Upper lobe of right lung (tissue), 1 donor: ENCODE results near the gene ANKRA2. TPM values are rescaled to one million over a fixed set of nuclear protein-coding genes. Genes with fewer than 3 reads are reported as not detected.

Experiments used
- ATAC-seq: fragments of 200-7000 bp; cut with Tn5 transposase; one replicate; pipeline ENCODE4 v1.9.1; 2020; ENCODE audit warnings: mild to moderate bottlenecking, moderate library complexity
- DNase-seq: peaks from one replicate; pipeline ENCODE4 v3.0.0-alpha.2; 2020
- H3K27ac ChIP-seq: fragments of 200-600 bp; one replicate; pipeline ENCODE4 v1.8.0; 2022
- H3K27me3 ChIP-seq: fragments of 200-600 bp; one replicate; pipeline ENCODE4 v1.8.0; 2022; ENCODE audit warnings: mild to moderate bottlenecking
- H3K36me3 ChIP-seq: fragments of 200-600 bp; one replicate; pipeline ENCODE4 v1.8.0; 2022
- H3K4me1 ChIP-seq: fragments of 200-600 bp; one replicate; pipeline ENCODE4 v1.8.0; 2022
- H3K4me3 ChIP-seq: fragments of 200-600 bp; one replicate; pipeline ENCODE4 v1.8.0; 2022; ENCODE audit warnings: mild to moderate bottlenecking
- H3K9me3 ChIP-seq: fragments of 200-600 bp; one replicate; pipeline ENCODE4 v1.8.0; 2022
- intact Hi-C: fragments of 100-400 bp; cut with DNase I; formaldehyde crosslinking; loops from one replicate; pipeline ENCODE4 v1.11.0; 2022
- total RNA-seq: library from RNA; stranded (reverse); fragmentation: NEBNext Ultra II Directional; extraction: Animal tissue kit (Norgen Biotek cat#: 25700); gene quantifications from one replicate; pipeline ENCODE4 v1.2.1, GENCODE V29; 2021
- TF ChIP-seq, protein P1 (sequence below): fragments of 200-600 bp; IDR thresholded peaks from one replicate; pipeline ENCODE4 v1.8.0; 2022; ENCODE audit warnings: antibody characterized with exemption
- donor health status: DM: no; HTN: yes; CAD: no; lungs with severe emphysema.

Gene ANKRA2
- total RNA-seq, 1 donor from 2014 or later: 24.0 TPM

DNA sequence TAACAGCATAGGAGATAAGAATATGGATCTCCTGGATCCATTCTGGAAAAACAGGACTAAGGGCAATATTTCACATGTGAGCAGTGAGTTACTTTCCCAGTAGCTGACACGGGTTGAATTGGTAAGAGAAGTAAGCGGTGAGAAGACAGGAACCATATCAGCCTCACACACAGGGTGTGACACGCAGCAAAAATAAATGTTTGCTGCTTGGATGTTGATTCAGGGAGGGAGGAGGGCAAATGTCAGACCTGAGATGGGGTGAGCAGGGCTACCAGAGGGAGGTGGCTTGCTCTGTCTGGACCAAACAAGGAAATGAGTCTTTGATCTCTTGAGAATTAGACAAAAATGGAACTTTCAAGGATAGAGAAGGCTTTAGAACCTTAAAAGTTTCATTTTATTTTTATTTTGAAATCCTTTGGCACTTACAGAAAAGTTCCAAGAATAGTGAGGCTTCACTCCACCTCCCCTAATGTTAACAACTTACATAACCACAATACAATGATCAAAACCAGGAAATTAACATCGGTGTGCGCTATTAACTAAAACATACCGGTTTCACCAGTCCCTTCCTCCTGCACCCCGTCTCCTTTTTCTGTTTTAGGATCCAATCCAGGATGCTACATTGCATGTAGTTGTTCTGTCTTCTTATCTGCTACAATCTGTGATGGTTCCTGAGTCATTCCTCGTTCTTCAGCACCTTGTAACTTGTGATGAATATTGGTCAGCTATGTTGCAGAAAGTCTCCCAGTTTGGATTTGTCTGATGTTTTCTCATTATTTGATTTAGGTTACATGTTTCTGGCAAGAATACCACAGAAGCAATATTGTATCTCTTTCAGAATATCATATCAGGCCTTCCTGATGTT is 40.0 kb upstream of the ANKRA2 start:
- TF ChIP-seq, protein P1, sequence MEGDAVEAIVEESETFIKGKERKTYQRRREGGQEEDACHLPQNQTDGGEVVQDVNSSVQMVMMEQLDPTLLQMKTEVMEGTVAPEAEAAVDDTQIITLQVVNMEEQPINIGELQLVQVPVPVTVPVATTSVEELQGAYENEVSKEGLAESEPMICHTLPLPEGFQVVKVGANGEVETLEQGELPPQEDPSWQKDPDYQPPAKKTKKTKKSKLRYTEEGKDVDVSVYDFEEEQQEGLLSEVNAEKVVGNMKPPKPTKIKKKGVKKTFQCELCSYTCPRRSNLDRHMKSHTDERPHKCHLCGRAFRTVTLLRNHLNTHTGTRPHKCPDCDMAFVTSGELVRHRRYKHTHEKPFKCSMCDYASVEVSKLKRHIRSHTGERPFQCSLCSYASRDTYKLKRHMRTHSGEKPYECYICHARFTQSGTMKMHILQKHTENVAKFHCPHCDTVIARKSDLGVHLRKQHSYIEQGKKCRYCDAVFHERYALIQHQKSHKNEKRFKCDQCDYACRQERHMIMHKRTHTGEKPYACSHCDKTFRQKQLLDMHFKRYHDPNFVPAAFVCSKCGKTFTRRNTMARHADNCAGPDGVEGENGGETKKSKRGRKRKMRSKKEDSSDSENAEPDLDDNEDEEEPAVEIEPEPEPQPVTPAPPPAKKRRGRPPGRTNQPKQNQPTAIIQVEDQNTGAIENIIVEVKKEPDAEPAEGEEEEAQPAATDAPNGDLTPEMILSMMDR: no peak
- DNase-seq (no peak), ATAC-seq (no peak)
- no peak overlapping the region for H3K27ac ChIP-seq
- no peaks in the 10 kb centered on the region for H3K36me3 ChIP-seq
- H3K27me3 ChIP-seq: no peaks in the 10 kb centered on the region
- H3K4me3 ChIP-seq: no peak overlapping the region
- intact Hi-C loops: no loop called here
- H3K9me3 ChIP-seq: no peaks in the 10 kb centered on the region
- H3K4me1 ChIP-seq: no peaks in the 10 kb centered on the region

DNA sequence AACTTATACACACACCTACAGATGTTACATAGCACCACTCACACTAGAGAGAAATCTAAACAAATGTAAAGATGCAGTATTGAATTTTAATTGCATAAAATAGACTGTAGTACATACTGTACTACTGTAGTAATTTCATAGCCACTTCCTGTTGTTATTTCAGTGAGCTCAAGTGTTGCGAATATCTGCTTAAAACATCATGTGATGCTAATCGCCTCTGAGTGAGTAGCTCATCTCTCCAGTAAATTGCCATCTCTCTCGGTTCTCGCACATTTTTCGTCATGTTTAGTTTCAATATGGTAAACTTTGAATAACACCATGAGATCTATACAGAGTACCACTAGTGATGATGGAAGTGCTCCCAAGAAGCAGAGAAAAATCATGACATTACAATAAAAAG is 38.6 kb upstream of the ANKRA2 start:
- Histone ChIP-seq H3K27me3 (no peaks in the 10 kb centered on the region), H3K27ac (no peak overlapping the region), H3K36me3 (no peaks in the 10 kb centered on the region), H3K4me3 (no peak overlapping the region), H3K4me1 (no peaks in the 10 kb centered on the region), H3K9me3 (no peaks in the 10 kb centered on the region)
- intact Hi-C loops: no loop called here
- TF ChIP-seq, protein P1: no peak
- ATAC-seq (peak; percentile 70), DNase-seq (no peak)

DNA sequence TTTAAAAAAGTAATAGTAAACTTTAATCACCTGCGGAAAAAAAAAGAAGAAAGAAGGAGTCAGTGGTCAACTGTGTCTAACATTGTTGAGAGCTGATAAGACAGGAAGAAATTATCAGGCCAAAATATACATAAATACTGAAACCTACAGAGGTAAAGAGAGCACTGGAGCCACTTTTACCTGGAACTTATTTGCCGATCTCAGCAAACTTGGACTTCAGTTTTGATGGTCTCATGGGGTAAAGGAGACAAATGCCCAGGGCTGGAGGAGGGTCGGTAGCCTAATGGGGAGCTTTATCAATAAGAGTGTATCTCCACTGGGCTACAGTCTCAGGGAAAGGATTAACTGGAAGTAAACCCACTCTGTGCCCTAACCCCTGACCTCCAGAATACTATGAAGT is 33.9 kb upstream of the ANKRA2 start:
- Histone ChIP-seq H3K36me3 (no peaks in the 10 kb centered on the region), H3K4me1 (no peaks in the 10 kb centered on the region), H3K4me3 (no peak overlapping the region), H3K27ac (no peak overlapping the region), H3K9me3 (no peaks in the 10 kb centered on the region), H3K27me3 (no peaks in the 10 kb centered on the region)
- TF ChIP-seq, protein P1: no peak
- DNase-seq (no peak), ATAC-seq (no peak)
- intact Hi-C loops: no loop called here

DNA sequence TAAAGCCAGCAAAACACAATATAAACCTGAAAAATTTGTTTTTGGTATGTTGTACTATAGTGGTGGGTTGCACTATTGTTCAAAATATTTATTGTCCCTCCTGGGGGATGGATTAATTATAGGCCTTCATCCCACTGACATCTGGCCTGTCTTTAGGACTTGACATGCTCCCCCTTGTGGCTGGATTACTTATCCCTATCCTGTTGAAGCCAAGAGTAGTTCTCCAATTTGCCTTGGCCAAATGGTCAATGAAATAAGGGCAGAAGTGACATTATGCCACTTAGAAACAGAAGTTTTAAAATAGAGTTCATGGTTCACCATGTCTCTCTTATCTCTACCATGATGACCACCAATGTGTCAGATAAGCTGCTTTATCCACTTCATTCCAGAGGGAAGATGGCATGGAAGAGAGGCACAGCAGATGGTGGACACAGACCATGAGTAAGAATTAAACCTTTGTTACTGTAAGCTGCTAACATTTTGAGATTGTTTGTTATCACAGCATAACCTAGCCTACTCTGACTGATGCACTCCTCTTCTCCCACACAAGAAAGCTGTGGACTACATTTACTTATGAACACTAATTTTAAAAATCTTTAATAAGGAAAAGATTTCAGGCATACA is 31.4 kb upstream of the ANKRA2 start:
- Histone ChIP-seq H3K9me3 (no peaks in the 10 kb centered on the region), H3K4me3 (no peak overlapping the region), H3K27ac (no peak overlapping the region), H3K4me1 (no peaks in the 10 kb centered on the region), H3K27me3 (no peaks in the 10 kb centered on the region), H3K36me3 (no peaks in the 10 kb centered on the region)
- DNase-seq (no peak), ATAC-seq (peak; percentile 79)
- TF ChIP-seq, protein P1: peak; percentile 67
- intact Hi-C loops: no loop called here

DNA sequence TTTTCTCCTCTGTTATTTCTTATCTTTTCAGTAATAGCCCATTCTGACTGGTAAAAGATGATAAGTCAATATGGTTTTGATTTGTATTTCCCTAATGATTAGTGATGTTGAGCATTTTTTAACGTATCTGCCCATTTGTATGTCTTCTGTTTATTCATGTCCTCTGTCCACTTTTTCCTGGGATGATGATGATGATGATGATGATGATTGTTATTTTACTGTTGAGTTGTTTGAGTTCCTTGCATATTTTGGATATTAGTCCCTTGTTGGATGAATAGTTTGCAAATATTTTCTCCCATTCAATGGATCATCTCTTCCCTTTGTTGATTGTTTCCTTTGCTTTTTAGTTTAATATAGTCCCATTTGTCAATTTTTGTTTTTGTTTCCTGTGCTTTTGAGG is 27.1 kb upstream of the ANKRA2 start:
- no peaks in the 10 kb centered on the region for H3K27me3 ChIP-seq
- no peak overlapping the region for H3K4me3 ChIP-seq
- H3K36me3 ChIP-seq: no peaks in the 10 kb centered on the region
- no peak for ATAC-seq
- H3K4me1 ChIP-seq: no peaks in the 10 kb centered on the region
- TF ChIP-seq, protein P1: no peak
- no peak for DNase-seq
- no peaks in the 10 kb centered on the region for H3K9me3 ChIP-seq
- no peak overlapping the region for H3K27ac ChIP-seq
- intact Hi-C loops: no loop called here
